HG03064 (cell line): Measurements from ENCODE around the gene WNT2B.

Experiments
- ATAC-seq: cut with Tn5 transposase; IDR thresholded peaks from one replicate; pipeline ENCODE4 v1.9.1; 2021; ENCODE audit warnings: low read depth; ENCODE audit not compliant: unreplicated experiment

The WNT2B gene

GRCh38 chr1:112563341-112563740 lies 54.6 kb downstream of the WNT2B start:
- no peak for ATAC-seq

GRCh38 chr1:112564081-112564480 lies 55.3 kb downstream of the WNT2B start:
- ATAC-seq: no peak

GRCh38 chr1:112565800-112566199 lies 57.0 kb downstream of the WNT2B start:
- ATAC-seq: no peak

- no peak for ATAC-seq
Measured at GRCh38 chr1:112575154-112575804, 66.5 kb downstream of the WNT2B start.

GRCh38 chr1:112576240-112576639 lies 67.5 kb downstream of the WNT2B start:
- ATAC-seq: no peak
